Gastrocnemius medialis (tissue), 4 donors: ENCODE measurements around the gene ABHD17B. TPM values are rescaled to one million over a fixed set of nuclear protein-coding genes. Genes with fewer than 3 reads are reported as not detected.

Source experiments
- ATAC-seq, 2 donors: fragments of 150-250 bp; one replicate each; pipeline ENCODE4 v1.9.1; 2016
- DNase-seq, 2 donors: peaks; one replicate each; pipeline ENCODE4 v3.0.0-alpha.2; 2019
- H3K27ac ChIP-seq, 4 donors: fragments of 200-600 bp; sonication (generic); 1 replicate in 1 of 4; 2 replicates in 3 of 4; pipeline ENCODE4 v1.5.1; 2016 to 2018; ENCODE audit warnings: mild to moderate bottlenecking in 2 of 4, moderate library complexity in 1 of 4
- H3K27me3 ChIP-seq, 3 donors: fragments of 200-600 bp; sonication (generic) in 2 of 3; 1 replicate in 1 of 3; 2 replicates in 2 of 3; pipeline versions ENCODE4 v1.5.1 to v1.6.0; 2016 to 2019; ENCODE audit warnings: mild to moderate bottlenecking in 1 of 3, moderate library complexity in 1 of 3
- H3K36me3 ChIP-seq, 2 donors: fragments of 200-600 bp; sonication (generic) in 1 of 2; one replicate each; pipeline ENCODE4 v1.5.1; 2017 to 2018
- H3K4me1 ChIP-seq, 2 donors: fragments of 200-600 bp; sonication (generic) in 1 of 2; one replicate each; pipeline ENCODE4 v1.5.1; 2016 to 2017; ENCODE audit warnings: mild to moderate bottlenecking in 2 of 2
- H3K4me3 ChIP-seq, 4 donors: fragments of 200-600 bp; sonication (generic) in 3 of 4; 1 replicate in 1 of 4; 2 replicates in 3 of 4; pipeline ENCODE4 v1.5.1; 2016 to 2019; ENCODE audit warnings: mild to moderate bottlenecking in 2 of 4
- H3K9me3 ChIP-seq, 3 donors: fragments of 200-600 bp; sonication (generic) in 2 of 3; 1 replicate in 1 of 3; 2 replicates in 2 of 3; pipeline ENCODE4 v1.5.1; 2016 to 2019
- CTCF ChIP-seq, 5 experiments: fragments of 450-650 bp in 3 of 5; fragments of 200-600 bp in 2 of 5; sonication (generic) in 2 of 5; IDR thresholded peaks in 4 of 5; conservative IDR thresholded peaks in 1 of 5; 1 replicate in 4 of 5; 2 replicates in 1 of 5; pipeline ENCODE4 v1.5.1; 2016 to 2019; ENCODE audit warnings: antibody characterized with exemption in 5 of 5, mild to moderate bottlenecking in 3 of 5, moderate library complexity in 3 of 5
- POLR2A ChIP-seq, 2 donors: fragments of 450-650 bp; IDR thresholded peaks; one replicate each; pipeline ENCODE4 v1.6.1; 2017; ENCODE audit warnings: antibody characterized with exemption in 2 of 2, mild to moderate bottlenecking in 2 of 2, moderate library complexity in 2 of 2
- in situ Hi-C, 4 donors: fragments of 200-750 bp; cut with MboI; loops; one replicate each; pipeline versions ENCODE4 v1.15.0 to v1.8.0; 2017; ENCODE audit warnings: low sequenced_read_pairs in 4 of 4
- intact Hi-C: fragments of 100-400 bp; cut with DNase I; formaldehyde crosslinking; loops from one replicate; pipeline ENCODE4 v1.15.1; 2023; ENCODE audit warnings: low total_unique reads
- total RNA-seq, 4 donors: library from RNA; depleted of rRNA; stranded (reverse); fragments of >200 nt; gene quantifications; one replicate each; pipeline versions ENCODE4 v1.1.0 to v1.2.3, GENCODE V29; 2016

ABHD17B gene
- total RNA-seq, 4 donors from 2014 or later = 20.7 to 35.0 (median 27.0) TPM

DNA sequence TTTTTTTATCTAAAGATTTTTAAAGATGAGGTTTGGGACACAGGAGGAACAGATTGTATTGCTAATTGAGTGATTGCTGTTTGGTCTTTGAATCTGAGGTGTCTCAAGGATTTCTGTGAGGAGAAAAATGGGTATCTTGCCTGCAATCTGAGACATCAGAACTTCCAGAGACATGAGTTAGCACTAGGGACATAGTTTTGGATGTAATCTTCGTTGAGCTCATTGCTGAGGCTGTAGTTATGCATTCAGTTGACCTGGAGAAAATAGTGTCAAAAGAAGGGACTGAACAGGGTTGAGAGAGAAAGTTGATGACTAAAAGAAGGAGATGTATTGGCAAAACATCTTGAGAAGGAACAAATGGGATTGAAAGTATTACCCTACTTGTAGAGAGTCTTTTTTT is 25.1 kb upstream of the ABHD17B start:
- in situ Hi-C loops (no loop called here), intact Hi-C loops (no loop called here)
- DNase-seq (no peak), ATAC-seq (no peak)
- H3K36me3 ChIP-seq = no peaks in the 10 kb centered on the region
- H3K4me1 ChIP-seq = peaks cover 0 to 23% of the 10 kb centered on the region in 2 donors
- H3K27ac ChIP-seq = no peak overlapping the region
- TF ChIP-seq CTCF (IDR thresholded peaks at IDR 0.05 in 4 of 5, conservative IDR thresholded peaks at IDR 0.05 in 1 of 5) (no peak), POLR2A (IDR thresholded peaks at IDR 0.05) (no peak)
- H3K4me3 ChIP-seq = no peak overlapping the region
- no peaks in the 10 kb centered on the region for H3K27me3 ChIP-seq
- H3K9me3 ChIP-seq = no peaks in the 10 kb centered on the region

DNA sequence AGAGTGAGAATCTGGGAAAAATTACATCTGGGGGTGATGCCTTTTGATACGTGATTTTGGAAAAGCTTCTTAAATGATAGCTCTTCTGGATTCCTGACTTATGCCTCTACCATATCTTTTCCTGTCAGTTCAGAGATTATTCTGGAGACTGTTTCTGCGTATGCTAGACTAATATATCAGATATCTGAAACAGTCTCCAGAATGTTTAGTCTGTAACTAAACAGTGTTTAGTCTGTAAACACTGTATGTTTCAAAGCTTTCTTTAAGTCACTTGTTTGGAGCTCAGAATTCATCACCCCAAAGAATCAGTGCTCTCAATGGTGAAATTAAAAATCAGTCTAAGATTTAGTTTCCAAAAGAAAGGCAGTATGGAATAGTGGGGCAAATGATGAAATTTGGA is 20.2 kb upstream of the ABHD17B start:
- H3K4me3 ChIP-seq = no peak overlapping the region
- intact Hi-C loops (no loop called here), in situ Hi-C loops (no loop called here)
- DNase-seq (no peak), ATAC-seq (no peak)
- TF ChIP-seq POLR2A (IDR thresholded peaks at IDR 0.05) = no peak
- no peak for TF ChIP-seq CTCF (IDR thresholded peaks at IDR 0.05 in 4 of 5, conservative IDR thresholded peaks at IDR 0.05 in 1 of 5)
- no peaks in the 10 kb centered on the region for H3K36me3 ChIP-seq
- H3K27me3 ChIP-seq = no peaks in the 10 kb centered on the region
- H3K27ac ChIP-seq = no peak overlapping the region
- peaks cover 0 to 17% of the 10 kb centered on the region in 2 donors for H3K4me1 ChIP-seq
- no peaks in the 10 kb centered on the region for H3K9me3 ChIP-seq

GRCh38 chr9:71929791-71930440 is 18.9 kb upstream of the ABHD17B start:
- H3K4me1 ChIP-seq = peaks cover 0 to 14% of the 10 kb centered on the region in 2 donors
- ATAC-seq (no peak), DNase-seq (no peak)
- no peaks in the 10 kb centered on the region for H3K36me3 ChIP-seq
- in situ Hi-C loops = no loop called here
- no peaks in the 10 kb centered on the region for H3K9me3 ChIP-seq
- H3K27me3 ChIP-seq = no peaks in the 10 kb centered on the region
- no peak overlapping the region for H3K4me3 ChIP-seq
- no peak overlapping the region for H3K27ac ChIP-seq
- no peak for TF ChIP-seq CTCF (IDR thresholded peaks at IDR 0.05 in 4 of 5, conservative IDR thresholded peaks at IDR 0.05 in 1 of 5)
- no peak for TF ChIP-seq POLR2A (IDR thresholded peaks at IDR 0.05)
- intact Hi-C loops = no loop called here

- in situ Hi-C loops = no loop called here
- intact Hi-C loops = no loop called here
- Histone ChIP-seq H3K27ac (no peak overlapping the region), H3K4me3 (no peak overlapping the region), H3K9me3 (no peaks in the 10 kb centered on the region), H3K27me3 (no peaks in the 10 kb centered on the region), H3K36me3 (no peaks in the 10 kb centered on the region), H3K4me1 (peaks cover 0 to 14% of the 10 kb centered on the region in 2 donors)
- ATAC-seq (no peak), DNase-seq (no peak)
- TF ChIP-seq CTCF (IDR thresholded peaks at IDR 0.05 in 4 of 5, conservative IDR thresholded peaks at IDR 0.05 in 1 of 5) (no peak), POLR2A (IDR thresholded peaks at IDR 0.05) (no peak)
Measured at GRCh38 chr9:71929223-71929622, 18.2 kb upstream of the ABHD17B start.

DNA sequence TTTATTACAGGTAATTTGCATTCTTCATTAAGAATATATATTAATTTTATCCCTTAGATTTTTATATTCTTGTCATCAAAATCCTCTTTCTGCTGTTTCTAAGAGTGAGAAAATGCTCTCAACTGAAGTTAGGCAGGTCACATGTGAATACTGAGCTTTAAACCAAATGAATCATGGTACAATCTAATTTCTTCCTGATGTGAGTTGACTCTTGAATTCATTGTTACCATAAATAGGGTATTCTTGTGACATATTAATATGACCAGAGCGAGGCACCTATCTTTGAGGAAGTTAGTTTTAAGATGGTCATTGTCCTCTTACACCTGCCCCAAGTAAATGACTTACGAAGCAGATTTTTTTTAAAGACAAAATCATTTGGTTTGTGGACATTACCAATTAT is 17.8 kb upstream of the ABHD17B start:
- TF ChIP-seq CTCF (IDR thresholded peaks at IDR 0.05 in 4 of 5, conservative IDR thresholded peaks at IDR 0.05 in 1 of 5) = no peak
- TF ChIP-seq POLR2A (IDR thresholded peaks at IDR 0.05) = no peak
- no peak for ATAC-seq
- in situ Hi-C loops = no loop called here

More for the DNA sequence above, 17.8 kb upstream of the ABHD17B start:
- DNase-seq = no peak
- Histone ChIP-seq H3K27me3 (no peaks in the 10 kb centered on the region), H3K9me3 (no peaks in the 10 kb centered on the region), H3K4me3 (no peak overlapping the region), H3K4me1 (peaks cover 0 to 14% of the 10 kb centered on the region in 2 donors), H3K36me3 (no peaks in the 10 kb centered on the region), H3K27ac (no peak overlapping the region)
- intact Hi-C loops = no loop called here
